B cell (primary cell): ENCODE data around the gene IRAK1. TPM values are rescaled to one million over a fixed set of nuclear protein-coding genes. Genes with fewer than 3 reads are reported as not detected.
A peak's percentile ranks its signal among the peaks of the same experiment; 100 is the strongest.

Source experiments
- ATAC-seq: fragments of 200-7000 bp; cut with Tn5 transposase; one replicate; pipeline ENCODE4 v1.10.0; 2021; ENCODE audit warnings: low read depth, mild to moderate bottlenecking, moderate number of reproducible peaks, moderate library complexity
- CTCF ChIA-PET: fragments of 350-600 bp; sonication (Branson Sonifier 250); formaldehyde crosslinking; loops from one replicate; lab custom pipeline; 2021; ENCODE audit warnings: antibody characterized with exemption, inconsistent platforms; lab: Charles Lee
- POLR2A ChIA-PET: fragments of 350-600 bp; sonication (Branson Sonifier 250); formaldehyde crosslinking; loops from one replicate; lab custom pipeline; 2021; ENCODE audit warnings: antibody characterized with exemption; lab: Charles Lee
- DNase-seq: peaks from one replicate; pipeline ENCODE4 v3.0.0; 2013
- H2AFZ ChIP-seq: 2 replicates; pipeline ENCODE4 v1.6.1; 2012; ENCODE audit warnings: mild to moderate bottlenecking, low read depth, low read length; ENCODE audit not compliant: insufficient read depth, poor library complexity, severe bottlenecking
- H3K27ac ChIP-seq, 2 donors: 1 replicate in 1 of 2; 2 replicates in 1 of 2; pipeline ENCODE4 v1.5.1; 2012 to 2013; ENCODE audit warnings: low read length in 2 of 2, mild to moderate bottlenecking in 2 of 2, moderate library complexity in 1 of 2
- H3K27me3 ChIP-seq, 4 experiments: fragments of 200-600 bp in 1 of 4; sonication (generic) in 1 of 4; replicated peaks in 1 of 4; 1 replicate in 2 of 4; 2 replicates in 2 of 4; pipeline versions ENCODE4 v1.6.1 to v1.7.0; 2013 to 2016; ENCODE audit warnings: low read length in 3 of 4, mild to moderate bottlenecking in 2 of 4, mixed read lengths in 1 of 4, moderate library complexity in 1 of 4; ENCODE audit not compliant: insufficient read depth in 4 of 4, control insufficient read depth in 3 of 4; ENCODE audit errors: control extremely low read depth in 1 of 4
- H3K36me3 ChIP-seq, 2 experiments: replicated peaks in 1 of 2; 1 replicate in 1 of 2; 2 replicates in 1 of 2; pipeline versions ENCODE4 v1.6.1 to v1.7.1; 2013; ENCODE audit warnings: low read length in 1 of 2; ENCODE audit not compliant: insufficient read depth in 2 of 2, control insufficient read depth in 1 of 2; ENCODE audit errors: control extremely low read depth in 1 of 2, extremely low read depth in 1 of 2
- H3K4me1 ChIP-seq, 2 donors: fragments of 200-600 bp in 1 of 2; sonication (generic) in 1 of 2; 1 replicate in 1 of 2; 2 replicates in 1 of 2; pipeline versions ENCODE4 v1.5.1 to v1.6.1; 2013 to 2017; ENCODE audit warnings: low read length in 2 of 2; ENCODE audit not compliant: control insufficient read depth in 2 of 2, insufficient read depth in 2 of 2
- H3K4me2 ChIP-seq: replicated peaks from 2 replicates; pipeline ENCODE3; 2012; ENCODE audit warnings: mild to moderate bottlenecking, low read depth, low read length; ENCODE audit not compliant: poor library complexity, severe bottlenecking
- H3K4me3 ChIP-seq, 5 experiments: fragments of 200-600 bp in 1 of 5; sonication (generic) in 1 of 5; 1 replicate in 3 of 5; 2 replicates in 2 of 5; pipeline versions ENCODE4 v1.5.1 to v1.7.0; 2011 to 2016; ENCODE audit warnings: low read length in 4 of 5, mild to moderate bottlenecking in 4 of 5, low read depth in 2 of 5, control low read depth in 1 of 5, moderate library complexity in 1 of 5; ENCODE audit not compliant: insufficient read depth in 1 of 5; ENCODE audit errors: control extremely low read depth in 1 of 5, extremely low read depth in 1 of 5
- H3K79me2 ChIP-seq: fragments of 200-600 bp; sonication (generic); one replicate; pipeline ENCODE4 v1.6.0; 2016; ENCODE audit warnings: low read length; ENCODE audit not compliant: control insufficient read depth, insufficient read depth
- H3K9ac ChIP-seq: fragments of 200-600 bp; sonication (generic); 2 replicates; pipeline ENCODE4 v1.6.1; 2017; ENCODE audit warnings: mild to moderate bottlenecking, low read length, moderate library complexity
- H3K9me3 ChIP-seq, 3 donors: one replicate each; pipeline versions ENCODE4 v1.6.1 to v1.7.1; 2013; ENCODE audit warnings: low read length in 2 of 3; ENCODE audit not compliant: control insufficient read depth in 2 of 3, insufficient read depth in 1 of 3; ENCODE audit errors: control extremely low read depth in 1 of 3
- H4K20me1 ChIP-seq: 2 replicates; pipeline ENCODE4 v1.6.0; 2012; ENCODE audit warnings: mild to moderate bottlenecking, low read length; ENCODE audit not compliant: insufficient read depth, control insufficient read depth, poor library complexity, severe bottlenecking
- H3K27ac Mint-ChIP-seq: one replicate; pipeline ENCODE4 v1.8.0; 2021; ENCODE audit warnings: mixed read lengths
- H3K27me3 Mint-ChIP-seq: one replicate; pipeline ENCODE4 v1.8.0; 2021; ENCODE audit warnings: mixed read lengths
- H3K4me1 Mint-ChIP-seq: one replicate; pipeline ENCODE4 v1.8.0; 2021; ENCODE audit warnings: mixed read lengths
- H3K4me3 Mint-ChIP-seq: one replicate; pipeline ENCODE4 v1.8.0; 2021; ENCODE audit warnings: mixed read lengths
- H3K9me3 Mint-ChIP-seq: one replicate; pipeline ENCODE4 v1.8.0; 2022; ENCODE audit warnings: mixed read lengths; ENCODE audit not compliant: insufficient read depth
- EZH2 ChIP-seq: IDR thresholded peaks from 2 replicates; pipeline ENCODE4 v1.6.1; 2012; ENCODE audit warnings: borderline replicate concordance, low read depth, mild to moderate bottlenecking, moderate library complexity, low read length; ENCODE audit not compliant: insufficient read depth, poor library complexity, severe bottlenecking
- WGBS: methylation state at CpG from one replicate; pipeline ENCODE4 v1.1.5; 2013; ENCODE audit warnings: missing lambda C conversion rate; ENCODE audit not compliant: insufficient coverage; 5-methylcytosine and 5-hydroxymethylcytosine counted together
- intact Hi-C: fragments of 100-400 bp; cut with micrococcal nuclease; formaldehyde crosslinking; loops from one replicate; pipeline ENCODE4 v1.10.0; 2022
- polyA plus RNA-seq: library from polyadenylated mRNA; depleted of rRNA; stranded (reverse); fragments of >200 nt; gene quantifications from 2 replicates; pipeline ENCODE4 v1.2.3, GENCODE V29; 2012
- total RNA-seq, 2 donors: library from RNA; stranded (reverse); fragments of 120-200 nt in 1 of 2; gene quantifications; 1 replicate in 1 of 2; 2 replicates in 1 of 2; pipeline versions ENCODE4 v1.2.3 to v1.2.4, GENCODE V29; 2013 to 2022
- TF ChIP-seq, protein P1 (sequence below): fragments of 200-600 bp; IDR thresholded peaks from one replicate; pipeline ENCODE4 v1.8.0; 2022; ENCODE audit warnings: antibody characterized with exemption, mild to moderate bottlenecking

The IRAK1 gene
- total and polyA plus RNA-seq, 2 donors (not counting 1 experiment from before 2014, with no cell fraction given) = 112 to 118 TPM

DNA sequence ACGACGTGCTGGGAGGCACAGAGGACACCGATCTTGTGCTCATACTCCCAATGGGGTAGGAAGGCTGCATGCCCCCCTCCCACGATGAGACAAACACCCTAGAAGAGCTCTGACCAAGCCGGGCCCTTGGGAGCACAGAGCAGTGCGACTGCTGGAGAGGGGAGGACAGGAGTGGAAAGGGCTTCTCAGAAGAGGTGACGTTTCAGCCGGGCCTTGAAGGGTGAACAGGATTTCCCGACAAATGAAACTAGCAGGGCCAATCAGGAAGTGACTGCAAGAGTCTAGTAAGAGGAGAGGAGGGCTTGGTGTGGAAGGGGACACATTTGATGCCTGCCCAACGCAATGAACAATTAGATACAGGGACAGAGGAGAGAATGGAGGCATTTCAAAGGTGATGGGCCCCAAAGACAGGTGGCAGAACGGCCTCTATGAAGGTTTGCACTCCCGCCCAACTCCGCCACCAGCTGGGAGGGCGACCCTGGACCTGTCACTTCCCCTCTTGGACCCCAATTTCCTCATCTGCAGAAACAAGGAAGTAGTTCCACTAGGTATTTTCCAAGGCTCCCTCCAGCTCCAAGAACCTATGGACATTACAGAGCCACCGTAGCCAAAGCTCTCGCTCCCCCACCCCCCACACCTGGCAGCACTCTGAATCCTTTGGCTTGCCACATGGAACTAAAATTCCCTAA lies 52.0 kb downstream of the IRAK1 start:
- ChIA-PET CTCF (interaction anchor here (0.6 to 4.0 kb wide), 13 partner anchors 15 to 559 kb away, joined by 3 to 27 read pairs (median 4); partner anchors contain the start of genes ARHGAP4 and SLC6A8), POLR2A (interaction anchor here (0.7 to 1.6 kb wide), 3 partner anchors 14 to 244 kb away, joined by 3 to 7 read pairs (median 4); partner anchors contain the start of gene BCAP31)
- peaks cover 79% of the 10 kb centered on the region for H3K79me2 ChIP-seq
- Mint-ChIP-seq H3K27me3 (no peaks in the 10 kb centered on the region), H3K27ac (peak overlapping the region; percentile 92), H3K4me1 (peaks cover 38% of the 10 kb centered on the region), H3K9me3 (no peaks in the 10 kb centered on the region), H3K4me3 (peak overlapping the region; percentile 87)
- H3K4me3 ChIP-seq = peak overlapping the region in 3 of 5 experiments; percentile 11 to 31 (median 25)
- no peak overlapping the region for H2AFZ ChIP-seq
- H3K9ac ChIP-seq = peak overlapping the region; percentile 7
- TF ChIP-seq, protein P1, sequence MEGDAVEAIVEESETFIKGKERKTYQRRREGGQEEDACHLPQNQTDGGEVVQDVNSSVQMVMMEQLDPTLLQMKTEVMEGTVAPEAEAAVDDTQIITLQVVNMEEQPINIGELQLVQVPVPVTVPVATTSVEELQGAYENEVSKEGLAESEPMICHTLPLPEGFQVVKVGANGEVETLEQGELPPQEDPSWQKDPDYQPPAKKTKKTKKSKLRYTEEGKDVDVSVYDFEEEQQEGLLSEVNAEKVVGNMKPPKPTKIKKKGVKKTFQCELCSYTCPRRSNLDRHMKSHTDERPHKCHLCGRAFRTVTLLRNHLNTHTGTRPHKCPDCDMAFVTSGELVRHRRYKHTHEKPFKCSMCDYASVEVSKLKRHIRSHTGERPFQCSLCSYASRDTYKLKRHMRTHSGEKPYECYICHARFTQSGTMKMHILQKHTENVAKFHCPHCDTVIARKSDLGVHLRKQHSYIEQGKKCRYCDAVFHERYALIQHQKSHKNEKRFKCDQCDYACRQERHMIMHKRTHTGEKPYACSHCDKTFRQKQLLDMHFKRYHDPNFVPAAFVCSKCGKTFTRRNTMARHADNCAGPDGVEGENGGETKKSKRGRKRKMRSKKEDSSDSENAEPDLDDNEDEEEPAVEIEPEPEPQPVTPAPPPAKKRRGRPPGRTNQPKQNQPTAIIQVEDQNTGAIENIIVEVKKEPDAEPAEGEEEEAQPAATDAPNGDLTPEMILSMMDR = no peak
- TF ChIP-seq EZH2 = no peak
- H3K4me1 ChIP-seq = peaks cover 42 to 53% of the 10 kb centered on the region in 2 donors
- intact Hi-C loops = loop anchor here (10.0 kb wide), 1 partner anchor 1023 kb away; no protein-coding TSS in a partner anchor
- H3K27me3 ChIP-seq = no peaks in the 10 kb centered on the region
- 21% methylated on average over 7 of the region's 16 CpGs for WGBS
- peaks cover 66% of the 10 kb centered on the region for H4K20me1 ChIP-seq
- peak; percentile 47 for DNase-seq
- peaks cover 0 to 21% of the 10 kb centered on the region in 2 experiments for H3K36me3 ChIP-seq
- H3K4me2 ChIP-seq = peak overlapping the region; percentile 70
- peak overlapping the region; percentile 46 to 63 for H3K27ac ChIP-seq
- H3K9me3 ChIP-seq = no peaks in the 10 kb centered on the region
- ATAC-seq = no peak
